ENCODE results near the gene IFNGR2. TPM values are rescaled to one million over a fixed set of nuclear protein-coding genes. Genes with fewer than 3 reads are reported as not detected.

The IFNGR2 gene
- polyA plus RNA-seq, 1 donor (not counting 4 experiments of a cell fraction or from before 2014, with no cell fraction given), result 94.3 TPM

DNA sequence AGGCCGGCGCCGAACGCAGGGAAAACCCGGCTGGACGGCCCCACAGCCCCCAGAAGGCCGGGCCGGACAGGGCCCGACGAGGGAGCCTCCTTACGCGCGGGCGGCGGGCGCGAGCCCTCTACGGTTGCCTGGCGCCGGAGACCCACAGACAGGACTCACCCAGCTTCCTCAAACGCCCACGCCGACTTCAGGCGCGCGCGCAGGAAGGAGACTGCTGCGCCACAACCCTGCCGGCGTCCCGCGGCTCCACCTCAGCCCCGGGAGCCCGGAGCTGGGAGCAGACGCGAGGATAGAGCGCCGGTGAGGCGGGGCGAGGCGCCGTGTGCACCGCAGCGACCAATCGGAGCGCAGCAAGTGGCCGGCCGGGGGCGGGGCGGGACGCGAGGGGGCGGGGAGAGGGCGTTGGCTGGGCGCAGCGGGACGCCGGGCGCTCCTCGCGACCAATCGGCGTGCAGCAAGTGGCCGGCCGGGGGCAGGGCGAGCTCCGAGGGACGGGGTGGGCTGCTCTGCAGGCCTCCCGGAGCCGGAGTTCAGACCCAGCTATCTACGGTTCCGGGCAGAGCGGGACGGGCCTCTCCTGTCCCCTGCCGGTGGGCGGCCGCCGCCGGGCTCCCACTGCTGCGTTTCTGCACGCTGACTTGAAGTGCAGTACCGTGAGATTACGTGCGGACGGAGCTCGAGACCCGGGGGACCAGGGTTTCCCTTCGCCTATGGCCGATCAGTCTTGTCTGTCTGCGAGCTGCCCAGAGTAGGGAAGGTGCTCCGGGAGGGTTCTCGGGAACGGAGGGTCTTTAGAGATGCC is 76.7 kb downstream of the IFNGR2 start, which contains the start of gene TMEM50B:
Gene TMEM50B (minus strand): TSS at position 296 of the 802 bp plus-strand sequence. CDS start 11,089 bp downstream, outside the sequence.
- no peaks in the 10 kb centered on the region for H4K20me1 ChIP-seq (ENCODE audit: control insufficient read depth, extremely low read depth, insufficient read depth, low read length)
- no peaks in the 10 kb centered on the region for H3K27me3 ChIP-seq (ENCODE audit: control insufficient read depth, extremely low read depth, insufficient read depth, low read length)
- H3K4me3 ChIP-seq (ENCODE audit: control insufficient read depth in 2 of 3, extremely low read depth in 1 of 3, insufficient read depth in 2 of 3, low read depth in 1 of 3, low read length in 3 of 3), result peak within 1 kb of the TSS; percentile 90 to 98 (median 94)
- dilution Hi-C loops (cut with MboI; ENCODE audit: extremely low pct_ligation_motif_present, low sequenced_read_pairs), result no loop called here
- H3K4me2 ChIP-seq (ENCODE audit: control insufficient read depth, extremely low read depth, insufficient read depth, low read depth, low read length), result peak within 1 kb of the TSS; percentile 94
- peak within 1 kb of the TSS; percentile 91 for H3K9ac ChIP-seq (ENCODE audit: control insufficient read depth, extremely low read depth, insufficient read depth, low read length)
- H3K4me1 ChIP-seq (ENCODE audit: control insufficient read depth, extremely low read depth, insufficient read depth, low read length), result peaks cover 8% of the 10 kb centered on the region
- H3K9me3 ChIP-seq (ENCODE audit: control insufficient read depth, low read depth, low read length), result no peaks in the 10 kb centered on the region
- peak within 1 kb of the TSS; percentile 83 for H3K27ac ChIP-seq (ENCODE audit: control insufficient read depth, insufficient read depth, low read length)
- H2AFZ ChIP-seq (ENCODE audit: control insufficient read depth, low read length), result peak within 1 kb of the TSS; percentile 87
- FAIRE-seq (no peak), DNase-seq (ENCODE audit: low read depth, low spot score) (peak; percentile 66)
- peaks cover 25% of the 10 kb centered on the region for H3K79me2 ChIP-seq (ENCODE audit: control insufficient read depth, insufficient read depth, low read length)
- no peaks in the 10 kb centered on the region for H3K36me3 ChIP-seq (ENCODE audit: control insufficient read depth in 2 of 2, extremely low read depth in 1 of 2, insufficient read depth in 2 of 2, low read length in 2 of 2)
- no peaks in the 10 kb centered on the region for H3K9me1 ChIP-seq (ENCODE audit: control insufficient read depth, extremely low read depth, insufficient read depth, low read length)
- TF ChIP-seq EZH2 (IDR thresholded peaks at IDR 0.05; ENCODE audit: low read length), result no peak
- peak; percentile 6 to 30 (median 23) for TF ChIP-seq CTCF (optimal IDR thresholded peaks at IDR 0.05 in 1 of 3, IDR thresholded peaks at IDR 0.05 in 1 of 3, conservative IDR thresholded peaks at IDR 0.05 in 1 of 3; ENCODE audit: extremely low read depth in 1 of 3, insufficient read depth in 2 of 3, low read length in 3 of 3)

DNA sequence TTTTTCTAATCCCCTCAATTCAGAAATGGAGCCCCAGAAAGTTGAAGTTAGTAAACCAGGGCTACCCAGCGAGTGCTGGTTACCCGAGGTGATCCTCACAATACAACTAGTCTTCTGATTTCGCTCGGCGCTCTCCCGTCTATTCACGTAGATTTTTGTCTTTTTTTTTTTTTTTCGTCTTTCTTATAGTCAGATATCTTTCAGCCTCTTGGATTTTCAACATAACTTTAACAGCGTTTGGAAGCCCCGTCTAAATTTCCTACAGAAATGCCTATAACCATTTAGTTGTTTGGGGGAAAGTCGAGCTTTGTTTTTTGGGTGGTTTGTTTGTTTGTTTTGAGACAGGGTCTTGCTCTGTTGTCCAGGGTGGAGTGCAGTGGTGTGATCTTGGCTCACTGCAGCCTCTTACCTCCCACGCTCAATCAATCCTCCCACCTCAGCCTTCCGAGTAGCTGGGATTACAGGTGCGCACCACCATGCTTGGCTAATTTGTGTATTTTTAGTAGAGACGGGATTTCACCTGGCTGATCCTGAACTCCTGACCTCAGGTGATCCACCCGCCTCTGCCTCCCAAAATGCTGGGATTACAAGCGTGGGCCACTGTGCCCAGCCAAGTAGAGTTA is 77.4 kb downstream of the IFNGR2 start:
- FAIRE-seq, result no peak
- Histone ChIP-seq H3K4me3 (ENCODE audit: control insufficient read depth in 2 of 3, extremely low read depth in 1 of 3, insufficient read depth in 2 of 3, low read depth in 1 of 3, low read length in 3 of 3) (peak overlapping the region; percentile 74 to 90 (median 84)), H3K4me1 (ENCODE audit: control insufficient read depth, extremely low read depth, insufficient read depth, low read length) (peaks cover 8% of the 10 kb centered on the region), H3K9ac (ENCODE audit: control insufficient read depth, extremely low read depth, insufficient read depth, low read length) (peak overlapping the region; percentile 84), H3K4me2 (ENCODE audit: control insufficient read depth, extremely low read depth, insufficient read depth, low read depth, low read length) (peak overlapping the region; percentile 92), H2AFZ (ENCODE audit: control insufficient read depth, low read length) (peak overlapping the region; percentile 82), H3K79me2 (ENCODE audit: control insufficient read depth, insufficient read depth, low read length) (peaks cover 21% of the 10 kb centered on the region), H3K9me1 (ENCODE audit: control insufficient read depth, extremely low read depth, insufficient read depth, low read length) (no peaks in the 10 kb centered on the region), H3K9me3 (ENCODE audit: control insufficient read depth, low read depth, low read length) (no peaks in the 10 kb centered on the region), H3K27me3 (ENCODE audit: control insufficient read depth, extremely low read depth, insufficient read depth, low read length) (no peaks in the 10 kb centered on the region), H3K36me3 (ENCODE audit: control insufficient read depth in 2 of 2, extremely low read depth in 1 of 2, insufficient read depth in 2 of 2, low read length in 2 of 2) (no peaks in the 10 kb centered on the region), H4K20me1 (ENCODE audit: control insufficient read depth, extremely low read depth, insufficient read depth, low read length) (no peaks in the 10 kb centered on the region), H3K27ac (ENCODE audit: control insufficient read depth, insufficient read depth, low read length) (peak overlapping the region; percentile 73)
- TF ChIP-seq CTCF (optimal IDR thresholded peaks at IDR 0.05 in 1 of 3, IDR thresholded peaks at IDR 0.05 in 1 of 3, conservative IDR thresholded peaks at IDR 0.05 in 1 of 3; ENCODE audit: extremely low read depth in 1 of 3, insufficient read depth in 2 of 3, low read length in 3 of 3), result no peak
- no peak for TF ChIP-seq EZH2 (IDR thresholded peaks at IDR 0.05; ENCODE audit: low read length)
- DNase-seq (ENCODE audit: low read depth, low spot score), result no peak
- dilution Hi-C loops (cut with MboI; ENCODE audit: extremely low pct_ligation_motif_present, low sequenced_read_pairs), result no loop called here
